Brain microvascular endothelial cell (primary cell): ENCODE results near the gene CFAP65.

Experiments used
- DNase-seq: peaks from one replicate; pipeline ENCODE4 v3.0.0-alpha.2; 2020
- H3K27ac ChIP-seq: fragments of 250-450 bp; sonication (Bioruptor Pico); 2 replicates; pipeline ENCODE4 v1.5.1; 2020; ENCODE audit warnings: mild to moderate bottlenecking, moderate library complexity
- H3K27me3 ChIP-seq: fragments of 250-450 bp; sonication (Bioruptor Pico); replicated peaks from 2 replicates; pipeline ENCODE4 v1.5.1; 2020; ENCODE audit warnings: mild to moderate bottlenecking
- H3K36me3 ChIP-seq: fragments of 250-450 bp; sonication (Bioruptor Pico); replicated peaks from 2 replicates; pipeline ENCODE4 v1.5.1; 2020; ENCODE audit warnings: mild to moderate bottlenecking
- H3K4me3 ChIP-seq: 2 replicates; pipeline ENCODE4 v1.5.1; 2011; ENCODE audit warnings: low read depth, mild to moderate bottlenecking, control low read depth, low read length, moderate library complexity
- in situ Hi-C: cut with HindIII; loops from 2 replicates; pipeline ENCODE4 v1.10.0; 2017; ENCODE audit warnings: low sequenced_read_pairs, low pct_ligation_motif_present
- TF ChIP-seq, protein P1 (sequence below): IDR thresholded peaks from 2 replicates; pipeline ENCODE4 v1.5.1; 2011; ENCODE audit warnings: low read depth, mild to moderate bottlenecking, moderate library complexity, low read length, control low read depth, inconsistent platforms; ENCODE audit errors: missing control alignments

Gene CFAP65

DNA sequence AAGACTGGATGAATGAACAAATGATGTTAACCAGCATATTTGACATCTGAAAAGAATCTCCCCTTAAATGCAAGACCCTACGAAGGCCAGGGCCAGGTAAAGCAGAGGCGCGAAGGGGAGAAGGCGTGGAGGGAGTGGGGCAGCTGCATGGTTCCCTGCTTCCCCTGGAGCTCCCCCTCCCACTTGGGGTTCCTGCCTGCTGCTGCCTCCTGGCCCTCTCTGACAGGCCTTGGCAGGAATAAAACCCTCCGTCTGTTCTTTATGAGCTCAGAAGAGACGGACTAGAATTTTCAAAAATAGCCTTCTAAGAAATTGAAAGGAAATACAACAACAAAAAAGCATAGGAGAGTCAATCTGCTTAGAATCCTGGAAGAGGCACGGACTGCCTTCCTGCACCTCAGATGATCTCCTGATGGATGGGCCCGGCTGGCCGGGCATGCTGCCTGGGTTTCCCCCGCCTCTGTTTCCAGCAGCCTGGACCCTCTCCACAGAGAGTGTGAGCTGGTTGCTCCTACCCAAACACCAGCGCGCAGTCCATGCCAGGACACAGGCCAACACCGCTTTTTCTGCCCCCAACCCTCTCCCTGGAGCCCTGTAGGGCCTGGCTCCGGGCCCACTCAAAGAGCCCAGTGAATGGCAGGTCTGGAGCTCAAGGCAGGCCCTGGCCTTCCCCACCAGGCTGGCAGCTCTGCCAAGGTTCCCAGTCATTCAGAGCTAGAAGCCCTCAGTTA is 23.9 kb downstream of the CFAP65 start:
- H3K4me3 ChIP-seq = no peak overlapping the region
- no peaks in the 10 kb centered on the region for H3K27me3 ChIP-seq
- H3K27ac ChIP-seq = no peak overlapping the region
- no peak for DNase-seq
- H3K36me3 ChIP-seq = no peaks in the 10 kb centered on the region
- in situ Hi-C loops = no loop called here
- TF ChIP-seq, protein P1, sequence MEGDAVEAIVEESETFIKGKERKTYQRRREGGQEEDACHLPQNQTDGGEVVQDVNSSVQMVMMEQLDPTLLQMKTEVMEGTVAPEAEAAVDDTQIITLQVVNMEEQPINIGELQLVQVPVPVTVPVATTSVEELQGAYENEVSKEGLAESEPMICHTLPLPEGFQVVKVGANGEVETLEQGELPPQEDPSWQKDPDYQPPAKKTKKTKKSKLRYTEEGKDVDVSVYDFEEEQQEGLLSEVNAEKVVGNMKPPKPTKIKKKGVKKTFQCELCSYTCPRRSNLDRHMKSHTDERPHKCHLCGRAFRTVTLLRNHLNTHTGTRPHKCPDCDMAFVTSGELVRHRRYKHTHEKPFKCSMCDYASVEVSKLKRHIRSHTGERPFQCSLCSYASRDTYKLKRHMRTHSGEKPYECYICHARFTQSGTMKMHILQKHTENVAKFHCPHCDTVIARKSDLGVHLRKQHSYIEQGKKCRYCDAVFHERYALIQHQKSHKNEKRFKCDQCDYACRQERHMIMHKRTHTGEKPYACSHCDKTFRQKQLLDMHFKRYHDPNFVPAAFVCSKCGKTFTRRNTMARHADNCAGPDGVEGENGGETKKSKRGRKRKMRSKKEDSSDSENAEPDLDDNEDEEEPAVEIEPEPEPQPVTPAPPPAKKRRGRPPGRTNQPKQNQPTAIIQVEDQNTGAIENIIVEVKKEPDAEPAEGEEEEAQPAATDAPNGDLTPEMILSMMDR = no peak

DNA sequence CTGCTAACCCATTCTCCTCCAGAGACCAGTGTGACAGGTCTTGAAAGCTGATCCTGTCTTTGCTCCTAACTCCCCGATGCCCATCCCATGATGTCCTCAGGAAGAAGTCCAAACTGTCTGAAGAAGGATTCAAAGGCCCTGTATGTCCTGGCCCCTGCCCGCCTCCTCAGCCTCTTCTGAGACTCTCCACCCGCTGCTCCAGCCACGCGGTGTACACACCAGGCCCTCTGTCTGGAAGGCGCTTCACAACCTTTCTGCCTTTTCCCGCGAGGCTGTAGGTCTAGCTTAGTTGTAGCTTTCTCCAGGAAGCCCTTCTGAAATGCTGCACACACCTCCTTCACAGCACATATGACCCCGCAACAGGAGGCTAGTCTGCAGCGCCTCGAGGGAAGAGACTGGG is 24.6 kb downstream of the CFAP65 start:
- Histone ChIP-seq H3K27me3 (no peaks in the 10 kb centered on the region), H3K4me3 (no peak overlapping the region), H3K36me3 (no peaks in the 10 kb centered on the region), H3K27ac (no peak overlapping the region)
- TF ChIP-seq, protein P1 = no peak
- in situ Hi-C loops = no loop called here
- DNase-seq = no peak

DNA sequence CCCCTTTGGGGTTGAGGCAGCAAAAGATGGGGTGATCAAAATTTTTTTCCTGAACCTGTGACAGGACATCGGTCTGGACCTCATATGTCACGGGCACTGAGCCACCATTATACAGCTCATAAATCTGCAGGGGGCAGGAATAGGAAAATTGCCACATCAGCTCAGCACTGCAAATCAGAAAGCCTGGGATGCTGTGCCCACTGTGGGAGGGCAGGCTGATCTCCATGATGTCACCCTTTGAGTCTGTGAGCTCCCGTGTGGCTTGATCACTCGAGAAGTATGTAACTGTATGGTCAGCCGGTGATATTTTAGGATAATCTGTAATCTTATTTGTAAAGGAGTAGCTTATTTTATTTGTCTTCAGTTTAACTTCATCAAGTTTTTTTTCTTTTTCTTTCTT is 30.4 kb downstream of the CFAP65 start:
- TF ChIP-seq, protein P1 = no peak
- in situ Hi-C loops = no loop called here
- H3K27ac ChIP-seq = no peak overlapping the region

DNA sequence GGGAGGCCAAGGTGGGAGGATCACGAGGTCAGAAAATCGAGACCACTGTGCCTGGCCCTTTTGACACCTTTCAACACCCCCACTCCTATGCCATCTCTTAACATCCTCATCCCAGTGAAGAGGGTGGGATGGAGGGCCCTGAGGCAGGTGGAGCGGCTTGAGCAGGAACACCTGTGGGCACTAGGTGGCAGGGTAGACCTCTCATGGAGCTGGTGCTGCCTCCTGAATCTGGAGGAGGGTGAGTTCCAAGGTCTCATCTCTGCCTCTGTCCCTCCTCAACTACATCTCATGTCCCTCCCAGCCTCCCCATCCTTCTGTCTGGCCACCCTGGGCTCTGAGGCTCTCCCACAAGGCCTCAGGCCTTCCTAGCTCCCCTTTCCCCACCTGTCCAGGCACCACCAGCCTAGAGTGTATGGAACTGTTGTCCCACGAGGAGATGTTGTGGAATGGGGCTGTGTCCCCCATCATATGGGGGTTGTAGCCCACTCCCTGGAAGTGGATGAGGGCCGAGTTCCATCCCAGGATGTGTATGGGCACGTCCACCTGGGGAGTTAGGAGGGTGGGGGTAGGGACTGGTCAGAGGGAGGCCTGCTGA is 31.1 kb downstream of the CFAP65 start:
- no peak for DNase-seq
- TF ChIP-seq, protein P1 = peak; percentile 45
- H3K27ac ChIP-seq = no peak overlapping the region
- no peak overlapping the region for H3K4me3 ChIP-seq
- H3K36me3 ChIP-seq = no peaks in the 10 kb centered on the region
- H3K27me3 ChIP-seq = no peaks in the 10 kb centered on the region
- in situ Hi-C loops = no loop called here

More for the DNA sequence above, 30.4 kb downstream of the CFAP65 start:
- H3K36me3 ChIP-seq = no peaks in the 10 kb centered on the region
- DNase-seq = no peak
- no peaks in the 10 kb centered on the region for H3K27me3 ChIP-seq
- H3K4me3 ChIP-seq = no peak overlapping the region

DNA sequence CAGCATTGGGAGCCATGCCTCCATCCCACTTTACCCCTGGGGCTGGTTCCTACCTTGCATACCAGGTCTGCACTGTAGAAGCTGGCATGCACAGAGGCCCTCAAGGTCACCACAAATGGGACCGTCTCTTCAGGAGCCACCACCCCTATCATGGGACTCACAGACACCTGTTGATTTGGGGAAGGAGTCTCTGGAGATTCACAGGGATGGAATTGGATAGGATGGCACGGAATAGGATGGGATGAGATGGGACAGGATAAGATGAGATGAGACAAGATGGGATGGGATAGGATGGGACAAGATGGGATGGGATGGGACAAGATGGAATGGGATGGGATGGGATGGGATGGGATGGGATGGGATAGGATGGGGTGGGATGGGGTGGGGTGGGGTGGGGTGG is 32.0 kb downstream of the CFAP65 start:
- H3K27me3 ChIP-seq = peaks cover 6% of the 10 kb centered on the region
- no peaks in the 10 kb centered on the region for H3K36me3 ChIP-seq
- DNase-seq = no peak
- no peak overlapping the region for H3K27ac ChIP-seq
- H3K4me3 ChIP-seq = no peak overlapping the region
- in situ Hi-C loops = no loop called here
- TF ChIP-seq, protein P1 = no peak
